Ovary (tissue), 9 donors: ENCODE results near the gene SLCO2A1. TPM values are rescaled to one million over a fixed set of nuclear protein-coding genes. Genes with fewer than 3 reads are reported as not detected.

ENCODE experiments used
- DNase-seq, 5 donors: peaks; one replicate each; pipeline ENCODE4 v3.0.0-alpha.2; 2019 to 2020
- H3K27ac ChIP-seq, 2 donors: fragments of 200-600 bp; one replicate each; pipeline versions ENCODE4 v1.5.1 to v1.8.0; 2019 to 2022
- H3K27me3 ChIP-seq: fragments of 200-600 bp; one replicate; pipeline ENCODE4 v1.8.0; 2022
- H3K36me3 ChIP-seq: fragments of 200-600 bp; sonication (generic); one replicate; pipeline ENCODE4 v1.5.1; 2019
- H3K4me1 ChIP-seq: one replicate; pipeline ENCODE4 v1.8.1; 2013; ENCODE audit warnings: mild to moderate bottlenecking, moderate library complexity; ENCODE audit not compliant: insufficient read depth
- H3K4me3 ChIP-seq: fragments of 200-600 bp; sonication (generic); one replicate; pipeline ENCODE4 v1.5.1; 2017
- H3K9me3 ChIP-seq, 2 donors: fragments of 200-600 bp in 1 of 2; sonication (generic) in 1 of 2; one replicate each; pipeline versions ENCODE4 v1.5.1 to v1.8.1; 2013 to 2019; ENCODE audit warnings: mild to moderate bottlenecking in 1 of 2, moderate library complexity in 1 of 2
- CTCF ChIP-seq, 3 donors: fragments of 450-650 bp in 2 of 3; fragments of 200-600 bp in 1 of 3; IDR thresholded peaks; one replicate each; pipeline versions ENCODE4 v1.5.1 to v1.8.0; 2016 to 2022; ENCODE audit warnings: antibody characterized with exemption in 3 of 3, mild to moderate bottlenecking in 1 of 3
- EP300 ChIP-seq: sonication (generic); formaldehyde crosslinking; IDR thresholded peaks from one replicate; pipeline ENCODE4 v1.6.1; 2017; ENCODE audit warnings: antibody characterized with exemption
- POLR2A ChIP-seq: fragments of 450-650 bp; IDR thresholded peaks from one replicate; pipeline ENCODE4 v1.6.1; 2017; ENCODE audit warnings: antibody characterized with exemption, mild to moderate bottlenecking, moderate library complexity
- WGBS, 3 donors: extraction: QIAGEN DNeasy Blood & Tissue Kit in 1 of 3; methylation state at CpG; one replicate each; pipeline versions ENCODE4 v1.1.5 to v1.1.7; 2013 to 2017; 5-methylcytosine and 5-hydroxymethylcytosine counted together
- intact Hi-C, 4 donors: fragments of 100-400 bp; cut with DNase I; formaldehyde crosslinking; loops; one replicate each; pipeline versions ENCODE4 v1.11.0 to v1.15.1; 2022 to 2023
- polyA plus RNA-seq, 2 donors: library from polyadenylated mRNA; stranded (reverse); fragments of 200-250 nt in 1 of 2; fragments of 350-450 nt in 1 of 2; fragmentation: Illumina TruSeq in 1 of 2; extraction: RNeasy Lipid Tissue Mini Kit (QIAGEN cat#74804) in 1 of 2; gene quantifications; one replicate each; pipeline ENCODE4 v1.2.3, GENCODE V29; 2013 to 2014
- total RNA-seq, 7 donors: library from RNA; depleted of rRNA in 2 of 7; stranded (reverse); fragments of >200 nt in 2 of 7; fragmentation: NEBNext Ultra II Directional in 3 of 7; extraction: Animal tissue kit (Norgen Biotek cat#: 25700) in 3 of 7; gene quantifications; one replicate each; pipeline versions ENCODE4 v1.1.0 to v1.2.4, GENCODE V29; 2016 to 2023
- donor health status: DM: no; HTN: no; CAD: no; lungs with moderate emphysema.
- donor health status: DM: no; HTN: no; CAD: no.
- donor health status: Bipolar disorder and iron deficiency.
- donor health status: DM: yes; HTN: yes; CAD: no.
- donor health status: DM: no; HTN: no; CAD: no.
- donor health status: DM: yes; HTN: yes; CAD: no.

SLCO2A1 gene
- total and polyA plus RNA-seq, 9 donors: 0.83 to 23.6 (median 3.7) TPM

GRCh38 chr3:133921592-133921991 is 108.1 kb downstream of the SLCO2A1 start:
- no peak overlapping the region for H3K4me3 ChIP-seq
- 75 to 81% (median 75%) methylated on average over 1 of the region's 1 CpG for WGBS, 3 donors
- intact Hi-C loops: no loop called here
- H3K27me3 ChIP-seq: no peaks in the 10 kb centered on the region
- H3K27ac ChIP-seq: no peak overlapping the region
- H3K9me3 ChIP-seq: no peaks in the 10 kb centered on the region
- no peaks in the 10 kb centered on the region for H3K36me3 ChIP-seq
- TF ChIP-seq POLR2A (no peak), EP300 (no peak), CTCF (IDR thresholded peaks at IDR 0.05) (no peak)
- DNase-seq: no peak
- no peaks in the 10 kb centered on the region for H3K4me1 ChIP-seq

- no peak overlapping the region for H3K4me3 ChIP-seq
- no peak overlapping the region for H3K27ac ChIP-seq
- no peaks in the 10 kb centered on the region for H3K27me3 ChIP-seq
- no peak for DNase-seq
- H3K4me1 ChIP-seq: no peaks in the 10 kb centered on the region
- intact Hi-C loops: no loop called here
- TF ChIP-seq CTCF (IDR thresholded peaks at IDR 0.05) (no peak), EP300 (no peak)
- no peaks in the 10 kb centered on the region for H3K36me3 ChIP-seq
- H3K9me3 ChIP-seq: no peaks in the 10 kb centered on the region
Observed at GRCh38 chr3:133917144-133917543, 112.6 kb downstream of the SLCO2A1 start.

GRCh38 chr3:133915685-133916658 is 113.8 kb downstream of the SLCO2A1 start:
- 70 to 81% (median 72%) methylated on average over 10 of the region's 10 CpGs for WGBS, 3 donors
- Histone ChIP-seq H3K4me3 (no peak overlapping the region), H3K36me3 (no peaks in the 10 kb centered on the region), H3K27me3 (no peaks in the 10 kb centered on the region), H3K9me3 (no peaks in the 10 kb centered on the region), H3K4me1 (no peaks in the 10 kb centered on the region), H3K27ac (no peak overlapping the region)
- intact Hi-C loops: no loop called here
- TF ChIP-seq EP300: no peak
- TF ChIP-seq CTCF (IDR thresholded peaks at IDR 0.05): no peak
- DNase-seq: no peak

GRCh38 chr3:133914839-133915600 is 114.7 kb downstream of the SLCO2A1 start:
- H3K27me3 ChIP-seq: no peaks in the 10 kb centered on the region
- H3K4me3 ChIP-seq: no peak overlapping the region
- no peaks in the 10 kb centered on the region for H3K9me3 ChIP-seq
- DNase-seq: no peak
- no peaks in the 10 kb centered on the region for H3K4me1 ChIP-seq
- TF ChIP-seq CTCF (IDR thresholded peaks at IDR 0.05): no peak
- no peaks in the 10 kb centered on the region for H3K36me3 ChIP-seq
- WGBS, 3 donors: 79 to 83% (median 83%) methylated on average over 12 of the region's 12 CpGs
- H3K27ac ChIP-seq: no peak overlapping the region
- intact Hi-C loops: no loop called here
